HepG2 (cell line): ENCODE data around the gene ADCYAP1R1. TPM values are rescaled to one million over a fixed set of nuclear protein-coding genes. Genes with fewer than 3 reads are reported as not detected.

Source experiments
- ATAC-seq: fragments of 200-7000 bp; cut with Tn5 transposase; 3 replicates; pipeline ENCODE4 v1.9.1; 2020; ENCODE audit warnings: mild to moderate bottlenecking, moderate library complexity
- BruUV-seq: library from RNA; stranded (reverse); fragments of 400-500 nt; replicated peaks from 2 replicates; lab custom pipeline; 2021; lab: Mats Ljungman, UMichigan
- CTCF ChIA-PET: fragments of 300-600 bp; formaldehyde crosslinking; extraction: SDS; loops from one replicate; lab custom pipeline; 2021; ENCODE audit warnings: low total read pairs, inconsistent platforms, low intra/inter-chr PET ratio; lab: Yijun Ruan, JAX
- POLR2A ChIA-PET: fragments of 350-600 bp; sonication (Branson Sonifier 250); formaldehyde crosslinking; loops from one replicate; lab custom pipeline; 2020; ENCODE audit warnings: antibody characterized with exemption, inconsistent platforms; lab: Yijun Ruan, JAX
- DNase-seq: peaks from one replicate; pipeline ENCODE4 v3.0.0-alpha.2; 2015; ENCODE audit warnings: low spot score
- FAIRE-seq: peaks from 3 replicates; lab custom pipeline; 2011; peaks lifted over from hg19 to GRCh38; lab: Jason Lieb, UNC
- H2AFZ ChIP-seq: one replicate; pipeline ENCODE4 v1.6.1; 2011; ENCODE audit warnings: low read length, inconsistent platforms
- H3K27ac ChIP-seq: fragments of 300-600 bp; 3 replicates; pipeline ENCODE4 v1.8.0; 2011; ENCODE audit warnings: mixed run types, mild to moderate bottlenecking, mixed read lengths, low read length, inconsistent platforms; ENCODE audit not compliant: insufficient read depth; ENCODE audit errors: extremely low read length
- H3K27me3 ChIP-seq, 2 experiments: fragments of 200-600 bp in 1 of 2; 2 replicates in 1 of 2; 3 replicates in 1 of 2; pipeline versions ENCODE4 v1.6.0 to v1.8.0; 2011; ENCODE audit warnings: low read length in 2 of 2, mild to moderate bottlenecking in 2 of 2, moderate library complexity in 2 of 2, inconsistent platforms in 1 of 2; ENCODE audit not compliant: insufficient read depth in 2 of 2, control insufficient read depth in 1 of 2
- H3K36me3 ChIP-seq, 2 experiments: fragments of 200-600 bp in 1 of 2; replicated peaks in 1 of 2; 2 replicates in 1 of 2; 3 replicates in 1 of 2; pipeline versions ENCODE4 v1.5.1 to v1.8.0; 2011; ENCODE audit warnings: low read length in 2 of 2, inconsistent platforms in 1 of 2; ENCODE audit not compliant: insufficient read depth in 2 of 2, control insufficient read depth in 1 of 2
- H3K4me1 ChIP-seq: 2 replicates; pipeline ENCODE4 v1.5.1; 2012; ENCODE audit warnings: low read length, inconsistent platforms; ENCODE audit not compliant: insufficient read depth
- H3K4me2 ChIP-seq: 2 replicates; pipeline ENCODE4 v1.6.0; 2011; ENCODE audit warnings: low read depth, low read length, inconsistent platforms
- H3K4me3 ChIP-seq, 3 experiments: fragments of 200-600 bp in 1 of 3; sonication (generic), shearing (Covaris generic) in 1 of 3; replicated peaks in 1 of 3; 2 replicates each; pipeline ENCODE4 v1.5.1; 2011 to 2016; ENCODE audit warnings: low read length in 3 of 3, inconsistent platforms in 2 of 3, low read depth in 2 of 3, mild to moderate bottlenecking in 2 of 3, control low read depth in 1 of 3, mixed read lengths in 1 of 3; ENCODE audit not compliant: insufficient read depth in 1 of 3
- H3K79me2 ChIP-seq: one replicate; pipeline ENCODE4 v1.6.1; 2011; ENCODE audit warnings: low read length, inconsistent platforms; ENCODE audit not compliant: insufficient read depth
- H3K9ac ChIP-seq: 2 replicates; pipeline ENCODE4 v1.6.0; 2011; ENCODE audit warnings: mild to moderate bottlenecking, low read depth, low read length, inconsistent platforms; ENCODE audit not compliant: insufficient read depth
- H3K9me3 ChIP-seq: 2 replicates; pipeline ENCODE4 v1.5.1; 2012; ENCODE audit warnings: mild to moderate bottlenecking, low read length
- H4K20me1 ChIP-seq: 2 replicates; pipeline ENCODE4 v1.6.0; 2011; ENCODE audit warnings: inconsistent platforms, mild to moderate bottlenecking, low read length, moderate library complexity; ENCODE audit not compliant: insufficient read depth
- CBX2 ChIP-seq, 2 experiments: fragments of 200-600 bp in 1 of 2; sonication (generic); formaldehyde crosslinking in 1 of 2; IDR thresholded peaks; 2 replicates each; pipeline versions ENCODE4 v1.7.0 to v1.8.1; 2018 to 2022; ENCODE audit warnings: low read depth in 2 of 2, low read length in 1 of 2, mild to moderate bottlenecking in 1 of 2, missing genetic modification reagents in 1 of 2
- ETV6 ChIP-seq: sonication (generic); formaldehyde crosslinking; conservative IDR thresholded peaks from 2 replicates; pipeline ENCODE4 v1.4.0; 2020; ENCODE audit warnings: missing genetic modification reagents
- KDM5B ChIP-seq: sonication (generic); formaldehyde crosslinking; IDR thresholded peaks from 2 replicates; pipeline ENCODE4 v1.4.0; 2020; ENCODE audit warnings: missing genetic modification reagents, mild to moderate bottlenecking, borderline replicate concordance
- MXD4 ChIP-seq: IDR thresholded peaks from 2 replicates; pipeline ENCODE4 v1.6.1; 2016; ENCODE audit warnings: mild to moderate bottlenecking, missing biosample characterization, missing genetic modification reagents
- ZNF343 ChIP-seq: sonication (generic); formaldehyde crosslinking; IDR thresholded peaks from 2 replicates; pipeline ENCODE4 v1.4.0; 2020; ENCODE audit warnings: mild to moderate bottlenecking, missing genetic modification reagents
- ZNF383 ChIP-seq: sonication (generic); formaldehyde crosslinking; IDR thresholded peaks from 2 replicates; pipeline ENCODE4 v1.4.0; 2020; ENCODE audit warnings: missing genetic modification reagents, mild to moderate bottlenecking, borderline replicate concordance
- ZNF496 ChIP-seq: sonication (generic); formaldehyde crosslinking; IDR thresholded peaks from 2 replicates; pipeline ENCODE4 v1.8.1; 2023; ENCODE audit warnings: mild to moderate bottlenecking, moderate library complexity, missing genetic modification reagents; ENCODE audit not compliant: insufficient replicate concordance
- ZNF619 ChIP-seq: sonication (generic); formaldehyde crosslinking; IDR thresholded peaks from 2 replicates; pipeline ENCODE4 v1.4.0; 2020; ENCODE audit warnings: mild to moderate bottlenecking, missing genetic modification reagents
- ZNF75D ChIP-seq: sonication (generic); formaldehyde crosslinking; IDR thresholded peaks from 2 replicates; pipeline ENCODE4 v1.8.1; 2023; ENCODE audit warnings: missing genetic modification reagents, mild to moderate bottlenecking, borderline replicate concordance
- WGBS: methylation state at CpG from one replicate; pipeline ENCODE4 v1.1.6; 2017; ENCODE audit warnings: low lambda C conversion rate; 5-methylcytosine and 5-hydroxymethylcytosine counted together
- in situ Hi-C: cut with HindIII; loops from 2 replicates; pipeline ENCODE4 v1.10.0; 2017; ENCODE audit warnings: low pct_unique_long_range_greater_than_20kb; ENCODE audit not compliant: extremely low pct_ligation_motif_present
- intact Hi-C: fragments of 100-400 bp; cut with micrococcal nuclease; formaldehyde crosslinking; loops from one replicate; pipeline ENCODE4 v1.10.0; 2022; ENCODE audit not compliant: unreplicated experiment
- polyA plus RNA-seq, 8 experiments: library from polyadenylated mRNA; depleted of rRNA in 3 of 8; stranded (reverse) in 7 of 8; unstranded in 1 of 8; fragments of >200 nt; fragmentation: Illumina TruSeq in 4 of 8; extraction: Trizol in 4 of 8; gene quantifications; 2 replicates each; pipeline versions ENCODE4 v1.2.1 to v1.2.3, GENCODE V29; 2011 to 2016; ENCODE audit warnings: low read depth in 4 of 8, missing spikeins in 1 of 8, mixed read lengths in 1 of 8; ENCODE audit not compliant: insufficient read depth in 1 of 8
- total RNA-seq, 5 experiments: library from RNA; depleted of rRNA; stranded (reverse); fragments of >200 nt; fragmentation: Illumina TruSeq; extraction: Trizol; gene quantifications; 2 replicates each; pipeline ENCODE4 v1.2.3, GENCODE V29; 2016; ENCODE audit warnings: low read depth in 1 of 5
- TF ChIP-seq, protein P1 (sequence below): sonication (generic); formaldehyde crosslinking; IDR thresholded peaks from 2 replicates; pipeline ENCODE4 v1.4.0; 2020; ENCODE audit warnings: missing genetic modification reagents, borderline replicate concordance
- TF ChIP-seq, protein P2 (sequence below): sonication (generic); formaldehyde crosslinking; IDR thresholded peaks from 2 replicates; pipeline ENCODE4 v1.4.0; 2020; ENCODE audit warnings: missing genetic modification reagents
- TF ChIP-seq, protein P3 (sequence below), 2 experiments: sonication (generic) in 1 of 2; formaldehyde crosslinking in 1 of 2; IDR thresholded peaks; 2 replicates each; pipeline versions ENCODE4 v1.6.1 to v1.9.0; 2014 to 2022; ENCODE audit warnings: antibody characterized with exemption in 1 of 2, borderline replicate concordance in 1 of 2, inconsistent platforms in 1 of 2, low read depth in 1 of 2, missing genetic modification reagents in 1 of 2

Gene ADCYAP1R1
- total and polyA plus RNA-seq, 2 of the 13 experiments (the other 11 are each of a cell fraction or from before 2014, with no cell fraction given): not detected

DNA sequence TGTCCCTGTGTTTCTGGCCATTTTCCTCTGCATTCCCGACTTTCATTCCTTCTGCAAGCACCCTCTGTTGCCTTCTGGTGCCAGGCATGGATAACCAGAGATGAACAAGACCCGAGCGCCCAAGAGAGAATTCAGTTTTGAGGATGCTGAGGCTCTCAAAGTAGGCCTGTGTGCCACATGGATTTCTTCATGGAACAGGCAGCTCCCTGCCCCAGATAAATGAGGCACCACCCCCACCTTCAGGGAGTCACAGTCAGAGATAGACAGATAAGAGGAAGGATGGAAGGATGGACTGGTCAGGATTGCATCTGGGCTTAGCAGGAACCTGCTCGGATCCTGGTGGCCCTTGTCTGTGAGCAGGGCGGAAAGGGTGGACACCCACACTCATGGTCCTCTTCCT is 49.4 kb downstream of the ADCYAP1R1 start (continued):
- TF ChIP-seq, protein P1, sequence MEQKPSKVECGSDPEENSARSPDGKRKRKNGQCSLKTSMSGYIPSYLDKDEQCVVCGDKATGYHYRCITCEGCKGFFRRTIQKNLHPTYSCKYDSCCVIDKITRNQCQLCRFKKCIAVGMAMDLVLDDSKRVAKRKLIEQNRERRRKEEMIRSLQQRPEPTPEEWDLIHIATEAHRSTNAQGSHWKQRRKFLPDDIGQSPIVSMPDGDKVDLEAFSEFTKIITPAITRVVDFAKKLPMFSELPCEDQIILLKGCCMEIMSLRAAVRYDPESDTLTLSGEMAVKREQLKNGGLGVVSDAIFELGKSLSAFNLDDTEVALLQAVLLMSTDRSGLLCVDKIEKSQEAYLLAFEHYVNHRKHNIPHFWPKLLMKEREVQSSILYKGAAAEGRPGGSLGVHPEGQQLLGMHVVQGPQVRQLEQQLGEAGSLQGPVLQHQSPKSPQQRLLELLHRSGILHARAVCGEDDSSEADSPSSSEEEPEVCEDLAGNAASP (CRISPR knock-in tag): no peak

GRCh38 chr7:31102151-31102972 is 50.3 kb downstream of the ADCYAP1R1 start:
- in situ Hi-C loops (no loop called here), intact Hi-C loops (no loop called here)
- POLR2A ChIA-PET: no interaction called here
- TF ChIP-seq, protein P2, sequence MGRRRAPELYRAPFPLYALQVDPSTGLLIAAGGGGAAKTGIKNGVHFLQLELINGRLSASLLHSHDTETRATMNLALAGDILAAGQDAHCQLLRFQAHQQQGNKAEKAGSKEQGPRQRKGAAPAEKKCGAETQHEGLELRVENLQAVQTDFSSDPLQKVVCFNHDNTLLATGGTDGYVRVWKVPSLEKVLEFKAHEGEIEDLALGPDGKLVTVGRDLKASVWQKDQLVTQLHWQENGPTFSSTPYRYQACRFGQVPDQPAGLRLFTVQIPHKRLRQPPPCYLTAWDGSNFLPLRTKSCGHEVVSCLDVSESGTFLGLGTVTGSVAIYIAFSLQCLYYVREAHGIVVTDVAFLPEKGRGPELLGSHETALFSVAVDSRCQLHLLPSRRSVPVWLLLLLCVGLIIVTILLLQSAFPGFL (CRISPR knock-in tag): no peak
- TF ChIP-seq ZNF619 (no peak), ETV6 (CRISPR knock-in tag) (no peak), KDM5B (CRISPR knock-in tag) (no peak), MXD4 (CRISPR knock-in tag) (no peak), CBX2 (IDR thresholded peaks at IDR 0.05; ENCODE audit: low read depth, low read length) (no peak), CBX2 (CRISPR knock-in tag; IDR thresholded peaks at IDR 0.05; ENCODE audit: low read depth) (no peak), ZNF75D (CRISPR knock-in tag) (no peak), ZNF496 (no peak), ZNF343 (CRISPR knock-in tag) (no peak), ZNF383 (no peak)
- TF ChIP-seq, protein P3, sequence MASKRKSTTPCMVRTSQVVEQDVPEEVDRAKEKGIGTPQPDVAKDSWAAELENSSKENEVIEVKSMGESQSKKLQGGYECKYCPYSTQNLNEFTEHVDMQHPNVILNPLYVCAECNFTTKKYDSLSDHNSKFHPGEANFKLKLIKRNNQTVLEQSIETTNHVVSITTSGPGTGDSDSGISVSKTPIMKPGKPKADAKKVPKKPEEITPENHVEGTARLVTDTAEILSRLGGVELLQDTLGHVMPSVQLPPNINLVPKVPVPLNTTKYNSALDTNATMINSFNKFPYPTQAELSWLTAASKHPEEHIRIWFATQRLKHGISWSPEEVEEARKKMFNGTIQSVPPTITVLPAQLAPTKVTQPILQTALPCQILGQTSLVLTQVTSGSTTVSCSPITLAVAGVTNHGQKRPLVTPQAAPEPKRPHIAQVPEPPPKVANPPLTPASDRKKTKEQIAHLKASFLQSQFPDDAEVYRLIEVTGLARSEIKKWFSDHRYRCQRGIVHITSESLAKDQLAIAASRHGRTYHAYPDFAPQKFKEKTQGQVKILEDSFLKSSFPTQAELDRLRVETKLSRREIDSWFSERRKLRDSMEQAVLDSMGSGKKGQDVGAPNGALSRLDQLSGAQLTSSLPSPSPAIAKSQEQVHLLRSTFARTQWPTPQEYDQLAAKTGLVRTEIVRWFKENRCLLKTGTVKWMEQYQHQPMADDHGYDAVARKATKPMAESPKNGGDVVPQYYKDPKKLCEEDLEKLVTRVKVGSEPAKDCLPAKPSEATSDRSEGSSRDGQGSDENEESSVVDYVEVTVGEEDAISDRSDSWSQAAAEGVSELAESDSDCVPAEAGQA (IDR thresholded peaks at IDR 0.05; ENCODE audit: low read depth): no peak
- TF ChIP-seq, protein P3 (CRISPR knock-in tag; IDR thresholded peaks at IDR 0.05; ENCODE audit: borderline replicate concordance): no peak

More at GRCh38 chr7:31102151-31102972, 50.3 kb downstream of the ADCYAP1R1 start:
- Histone ChIP-seq H3K27ac (no peak overlapping the region), H3K36me3 (no peaks in the 10 kb centered on the region), H3K9me3 (no peaks in the 10 kb centered on the region), H3K4me1 (no peaks in the 10 kb centered on the region), H4K20me1 (no peaks in the 10 kb centered on the region), H2AFZ (no peak overlapping the region), H3K79me2 (no peaks in the 10 kb centered on the region), H3K4me2 (no peak overlapping the region), H3K27me3 (peaks cover 4 to 15% of the 10 kb centered on the region in 2 experiments; a peak in 3 of 5 replicates), H3K4me3 (no peak overlapping the region), H3K9ac (no peak overlapping the region)
- BruUV-seq: no TSS peak
- FAIRE-seq (no peak), ATAC-seq (no peak; the same call in 2 of the 3 replicates), DNase-seq (no peak)
- WGBS: under 1% methylated on average over 10 of the region's 12 CpGs
- CTCF ChIA-PET: no interaction called here
